CD4-positive, alpha-beta T cell treated with Interleukin-1 beta for 1 hour (primary cell): Measurements from ENCODE around the gene DPP6.

ENCODE experiments used
- DNase-seq, 2 donors: peaks; one replicate each; pipeline ENCODE4 v3.0.0-alpha.2; 2020 to 2022

Gene DPP6

DNA sequence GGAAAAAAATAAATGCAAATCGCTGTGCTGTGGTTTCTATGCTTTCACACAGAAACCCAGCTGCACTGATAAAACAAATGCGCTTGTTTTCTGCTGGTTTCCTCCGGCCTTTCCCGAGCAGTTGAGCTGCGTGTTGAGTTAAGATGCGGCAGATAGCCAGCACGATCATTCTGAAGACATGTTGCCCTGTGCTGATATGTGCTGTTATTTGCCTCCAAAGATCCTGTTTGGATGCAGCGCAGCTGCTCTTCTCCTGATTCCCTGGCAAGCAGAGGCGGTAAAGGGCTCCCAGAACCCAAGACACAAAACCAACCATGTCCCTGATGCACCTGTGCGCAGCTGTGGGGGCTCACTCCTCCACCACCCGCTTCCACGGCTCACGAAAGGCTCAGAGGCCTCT lies 725.3 kb downstream of the DPP6 start:
- no peak for DNase-seq

- no peak for DNase-seq
These were observed 725.7 kb downstream of the DPP6 start for GRCh38 chr7:154777908-154778307.

DNA sequence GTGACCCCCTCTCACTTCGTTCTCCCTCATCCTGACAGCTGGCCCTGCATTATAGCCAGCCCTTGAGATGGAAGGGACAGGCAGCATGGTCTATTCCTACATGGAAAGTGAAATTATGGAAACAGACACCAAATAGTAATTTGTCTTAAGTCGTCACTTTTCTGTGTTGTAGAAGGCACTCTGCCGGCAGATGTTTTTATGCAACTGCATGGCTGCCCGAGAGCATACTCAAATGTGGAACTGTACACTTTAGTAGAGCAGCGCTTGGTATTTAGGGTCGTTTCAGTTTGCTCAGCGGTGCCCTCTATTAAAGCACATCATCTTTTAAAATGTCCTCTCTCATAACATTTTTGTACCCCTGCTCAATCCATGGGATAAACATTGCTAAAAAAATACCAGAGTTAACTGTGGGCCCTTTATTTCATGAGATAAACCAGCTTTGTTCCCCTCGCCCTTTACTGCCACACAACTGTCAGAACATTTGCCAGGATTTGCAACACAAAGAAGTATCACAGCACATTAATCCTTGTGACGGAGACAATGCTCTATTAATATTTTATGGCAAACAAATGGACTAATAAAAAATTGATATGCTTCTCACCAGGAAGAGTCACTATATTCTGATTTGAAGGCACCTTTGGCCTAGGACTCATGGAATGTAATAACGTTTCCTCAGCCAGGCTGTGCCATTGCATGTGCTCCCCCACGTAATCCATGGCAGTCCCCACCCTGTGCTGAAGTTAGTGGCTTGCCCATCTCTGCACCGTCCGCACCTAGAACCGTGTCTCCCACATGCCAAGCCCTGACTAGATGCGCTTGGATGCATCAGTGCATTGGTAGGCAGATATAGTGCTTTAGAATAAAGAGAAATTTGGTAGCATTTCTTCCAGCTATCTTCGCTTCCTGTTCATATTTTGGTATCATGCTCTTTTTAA lies 729.4 kb downstream of the DPP6 start:
- DNase-seq = no peak

GRCh38 chr7:154783281-154783909 lies 731.2 kb downstream of the DPP6 start:
- no peak for DNase-seq

- DNase-seq = no peak
These were observed 733.7 kb downstream of the DPP6 start for GRCh38 chr7:154785898-154786297.

DNA sequence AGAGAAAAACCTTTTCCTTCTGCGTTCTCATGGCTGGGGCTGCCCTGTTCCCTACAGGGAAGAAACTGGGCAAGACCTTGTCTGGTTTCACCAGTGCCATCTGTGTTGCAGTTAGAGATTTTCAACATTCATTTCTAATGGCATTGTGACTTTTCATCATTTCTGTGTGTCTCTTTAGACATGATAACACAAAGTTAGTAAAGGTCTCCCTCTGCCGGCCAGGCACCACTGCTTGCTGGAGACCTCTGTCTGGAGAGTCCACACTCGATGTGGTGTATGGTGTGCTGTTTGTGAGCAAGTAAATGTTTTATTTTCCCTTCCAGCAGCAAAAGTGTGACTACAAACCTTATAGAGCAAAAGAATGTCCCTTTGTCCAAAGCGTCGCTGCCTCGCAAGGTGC lies 737.2 kb downstream of the DPP6 start:
- DNase-seq = no peak

GRCh38 chr7:154791611-154792010 lies 739.4 kb downstream of the DPP6 start:
- no peak for DNase-seq

- no peak for DNase-seq
These were observed 740.3 kb downstream of the DPP6 start for GRCh38 chr7:154792436-154793055.

GRCh38 chr7:154794147-154794780 lies 742.1 kb downstream of the DPP6 start:
- no peak for DNase-seq

DNA sequence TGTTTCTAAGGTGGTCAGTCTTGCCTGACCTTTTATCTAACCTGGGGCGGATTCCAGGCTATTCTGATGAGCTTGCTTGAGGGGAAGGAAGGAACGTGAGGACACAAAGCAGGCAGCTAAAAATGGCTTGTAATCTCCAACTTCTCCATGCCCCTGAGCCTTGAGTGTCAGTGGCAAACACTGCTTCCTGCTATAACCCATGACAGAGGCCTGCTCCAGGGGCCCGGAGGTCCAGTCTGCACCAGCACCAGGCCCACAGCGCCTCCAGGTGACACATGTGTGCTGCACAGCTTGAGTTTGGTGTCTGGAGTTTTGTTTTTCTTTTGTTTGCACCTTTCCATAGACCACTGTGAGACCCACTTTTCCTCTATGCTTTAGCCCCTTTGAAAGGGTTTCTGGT lies 742.8 kb downstream of the DPP6 start:
- no peak for DNase-seq

DNA sequence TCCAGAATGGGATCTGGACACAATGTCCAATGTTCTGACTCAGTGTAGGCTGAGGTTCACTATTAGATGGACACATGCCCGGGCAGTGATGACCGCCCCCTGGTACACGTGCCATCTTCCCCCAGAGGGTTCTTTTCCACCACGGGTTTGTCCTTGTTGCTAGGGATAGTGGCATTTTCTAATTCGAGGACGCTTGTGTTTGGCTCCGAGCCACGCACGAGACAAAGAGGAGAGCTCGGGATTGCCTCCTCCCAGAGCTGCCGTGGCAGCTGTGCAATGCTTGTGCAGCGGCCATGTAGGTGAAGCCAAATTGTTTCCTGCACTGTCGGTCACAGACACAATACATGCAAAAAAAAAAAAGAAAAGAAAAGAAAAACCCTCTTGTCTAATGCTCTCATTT lies 743.2 kb downstream of the DPP6 start:
- no peak for DNase-seq

DNA sequence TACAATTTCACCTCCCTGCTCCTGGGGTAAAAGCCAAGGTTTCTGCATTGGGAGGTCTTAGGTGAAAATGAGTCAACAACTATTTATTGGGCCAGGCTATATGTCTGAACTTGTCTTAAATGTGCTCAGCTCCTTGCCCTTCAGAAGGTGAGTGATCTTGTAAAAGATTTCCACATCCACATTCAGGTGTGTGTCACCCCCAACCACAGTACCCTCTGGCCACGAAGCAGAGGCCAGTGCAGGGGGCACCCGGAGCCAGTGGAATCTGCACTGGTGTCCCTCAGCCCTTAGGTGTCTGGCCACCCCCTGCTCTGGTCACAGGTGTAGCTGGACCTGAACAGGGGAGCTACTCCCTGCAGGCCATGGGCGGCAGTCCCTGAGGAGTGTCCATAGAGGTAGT lies 752.3 kb downstream of the DPP6 start:
- DNase-seq = no peak

- no peak for DNase-seq
These were observed 759.8 kb downstream of the DPP6 start for GRCh38 chr7:154812027-154812426.

DNA sequence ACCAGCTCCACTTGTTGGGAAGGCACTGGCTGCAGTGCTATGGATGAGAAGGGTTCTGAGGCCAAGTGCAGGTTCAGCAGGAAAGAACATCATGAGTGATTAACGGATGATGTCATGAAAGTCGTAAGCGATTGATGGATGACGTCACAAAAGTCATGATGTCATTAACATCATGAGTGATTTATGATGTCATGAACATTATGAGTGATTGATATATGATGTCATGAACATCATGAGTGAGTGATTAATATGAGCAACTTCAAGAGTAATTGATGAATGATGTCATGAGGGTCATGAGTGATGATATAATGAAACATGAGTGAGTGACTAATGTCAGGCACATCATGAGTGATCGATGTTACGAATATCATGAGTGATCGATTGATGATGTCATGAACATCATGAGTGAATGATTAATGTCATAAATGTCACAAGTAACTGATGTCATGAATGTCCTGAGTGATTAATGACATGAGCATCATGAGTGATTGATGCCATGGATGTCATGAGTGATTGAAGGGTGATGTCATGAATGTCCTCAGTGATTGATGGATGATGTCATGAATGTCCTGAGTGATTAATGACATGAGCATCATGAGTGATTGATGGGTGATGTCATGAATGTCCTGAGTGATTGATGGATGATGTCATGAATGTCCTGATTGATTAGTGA lies 765.2 kb downstream of the DPP6 start:
- no peak for DNase-seq

- no peak for DNase-seq
These were observed 774.8 kb downstream of the DPP6 start for GRCh38 chr7:154827007-154827406.

GRCh38 chr7:154832557-154833138 lies 780.5 kb downstream of the DPP6 start:
- no peak for DNase-seq

DNA sequence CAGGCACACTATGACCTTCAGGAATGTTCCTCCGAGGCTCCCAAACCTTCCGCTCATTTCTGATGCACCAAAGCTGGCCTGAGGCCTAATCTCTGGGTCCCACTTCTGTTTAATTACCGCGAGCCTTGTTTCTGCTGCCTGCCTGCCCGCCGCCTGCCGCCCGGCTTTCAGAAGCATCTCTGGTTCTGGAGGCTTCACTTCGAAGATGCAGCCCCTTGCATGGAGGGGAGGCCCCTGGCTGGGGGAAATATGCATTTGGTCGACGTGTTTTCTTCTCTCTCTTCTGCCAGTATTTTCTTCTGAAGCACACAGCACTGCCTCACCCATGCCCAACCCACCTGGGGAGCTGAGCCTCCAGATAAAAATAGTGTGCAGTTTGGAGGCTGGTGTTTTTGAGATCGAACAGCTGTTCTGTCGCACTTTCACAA lies 783.8 kb downstream of the DPP6 start:
- no peak for DNase-seq

DNA sequence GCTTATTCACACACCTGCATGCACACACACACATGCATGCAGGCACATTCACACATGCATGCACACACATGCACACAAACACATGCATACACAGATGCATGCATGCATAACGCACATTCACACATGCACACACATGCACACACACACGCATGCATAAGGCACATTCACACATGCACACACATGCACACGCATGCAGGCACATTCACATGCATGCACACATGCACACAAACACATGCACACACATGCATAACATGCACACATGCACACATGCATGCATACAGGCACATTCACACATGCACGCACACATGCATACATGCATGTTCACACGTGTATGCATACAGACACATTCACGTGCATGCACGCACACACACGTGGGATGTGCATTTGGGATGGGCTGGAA lies 784.9 kb downstream of the DPP6 start:
- no peak for DNase-seq

DNA sequence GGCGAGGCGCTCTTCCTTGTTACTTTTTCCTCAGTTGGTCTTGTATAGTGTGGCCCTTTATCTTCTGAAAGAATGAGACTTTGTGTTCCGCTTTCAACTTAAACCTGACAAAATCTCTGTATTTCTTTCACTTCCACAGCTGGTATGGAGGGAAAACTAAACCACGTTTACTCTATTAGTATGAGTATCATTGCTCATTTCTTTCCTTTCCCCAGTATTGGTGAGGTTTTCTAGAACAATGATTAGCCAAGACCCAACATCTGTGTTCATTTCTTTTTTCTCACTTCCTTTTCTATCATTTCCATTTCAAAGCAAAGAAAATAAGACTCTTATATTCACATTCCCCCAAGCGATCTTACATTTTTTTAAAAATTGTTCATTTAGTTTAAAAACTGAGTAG lies 785.4 kb downstream of the DPP6 start:
- no peak for DNase-seq

- no peak for DNase-seq
These were observed 787.9 kb downstream of the DPP6 start for GRCh38 chr7:154840086-154840485.

GRCh38 chr7:154841731-154842331 lies 789.6 kb downstream of the DPP6 start:
- DNase-seq = no peak

DNA sequence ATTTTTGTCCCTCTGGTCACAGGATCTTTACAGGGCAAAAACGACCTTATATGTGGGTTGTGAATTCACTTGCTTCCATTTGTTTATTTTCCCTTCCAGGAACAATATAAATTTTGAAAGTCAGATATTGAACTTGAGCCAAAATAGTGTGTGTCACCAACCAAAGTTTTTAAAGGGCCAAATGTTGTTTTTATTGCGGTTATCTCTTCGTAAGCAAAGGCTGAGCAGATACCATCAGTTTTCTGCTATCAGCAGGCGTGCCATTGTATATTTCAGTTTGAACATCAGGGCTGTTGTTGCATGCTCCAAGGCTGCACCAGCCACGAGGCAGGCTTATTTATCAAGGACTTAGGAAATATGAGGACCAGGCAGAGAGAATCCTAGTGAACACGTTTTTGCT lies 790.4 kb downstream of the DPP6 start:
- DNase-seq = no peak
